Bronchial epithelial cell (primary cell): ENCODE data around the gene ACAT2. TPM values are rescaled to one million over a fixed set of nuclear protein-coding genes. Genes with fewer than 3 reads are reported as not detected.

ENCODE experiments used
- DNase-seq: peaks from one replicate; pipeline ENCODE4 v3.0.0-alpha.2; 2010; ENCODE audit warnings: low read depth
- FAIRE-seq: peaks from 2 replicates; lab custom pipeline; 2011; peaks lifted over from hg19 to GRCh38; lab: Jason Lieb, UNC
- H3K27me3 ChIP-seq: 2 replicates; pipeline ENCODE4 v1.5.1; 2011; ENCODE audit warnings: low read length; ENCODE audit not compliant: control insufficient read depth, insufficient read depth
- H3K36me3 ChIP-seq: 2 replicates; pipeline ENCODE4 v1.5.1; 2011; ENCODE audit warnings: low read length; ENCODE audit not compliant: control insufficient read depth, insufficient read depth
- H3K4me3 ChIP-seq: 2 replicates; pipeline ENCODE4 v1.5.1; 2011; ENCODE audit warnings: mild to moderate bottlenecking, low read depth, low read length, control low read depth
- CTCF ChIP-seq: IDR thresholded peaks from 2 replicates; pipeline ENCODE4 v1.5.1; 2011; ENCODE audit warnings: mild to moderate bottlenecking, moderate library complexity, low read length, control low read depth, inconsistent platforms; ENCODE audit not compliant: insufficient read depth, severe bottlenecking
- total RNA-seq: library from RNA; depleted of rRNA; stranded (reverse); fragments of >200 nt; gene quantifications from 2 replicates; pipeline ENCODE4 v1.2.1, GENCODE V29; 2014

The ACAT2 gene
- total RNA-seq, 1 donor from 2014 or later = 42.9 TPM

GRCh38 chr6:159769470-159769869, 7.6 kb downstream of the ACAT2 start:
- no peak for FAIRE-seq
- no peaks in the 10 kb centered on the region for H3K27me3 ChIP-seq
- no peak for TF ChIP-seq CTCF
- no peak for DNase-seq
- peaks cover 11% of the 10 kb centered on the region for H3K36me3 ChIP-seq
- no peak overlapping the region for H3K4me3 ChIP-seq

GRCh38 chr6:159772196-159772595, 10.4 kb downstream of the ACAT2 start:
- Histone ChIP-seq H3K36me3 (peaks cover 11% of the 10 kb centered on the region), H3K27me3 (no peaks in the 10 kb centered on the region), H3K4me3 (no peak overlapping the region)
- no peak for DNase-seq
- TF ChIP-seq CTCF = no peak
- no peak for FAIRE-seq

- no peak for TF ChIP-seq CTCF
- no peak overlapping the region for H3K4me3 ChIP-seq
- H3K27me3 ChIP-seq = no peaks in the 10 kb centered on the region
- DNase-seq (no peak), FAIRE-seq (no peak)
- peaks cover 13% of the 10 kb centered on the region for H3K36me3 ChIP-seq
Observed at GRCh38 chr6:159777240-159777904, 15.5 kb downstream of the ACAT2 start.

GRCh38 chr6:159778131-159778530, 16.3 kb downstream of the ACAT2 start:
- TF ChIP-seq CTCF = no peak
- Histone ChIP-seq H3K4me3 (no peak overlapping the region), H3K27me3 (no peaks in the 10 kb centered on the region), H3K36me3 (peaks cover 18% of the 10 kb centered on the region)
- DNase-seq (no peak), FAIRE-seq (no peak)

- Histone ChIP-seq H3K36me3 (peaks cover 20% of the 10 kb centered on the region), H3K27me3 (no peaks in the 10 kb centered on the region), H3K4me3 (no peak overlapping the region)
- no peak for TF ChIP-seq CTCF
- FAIRE-seq (no peak), DNase-seq (no peak)
Observed at GRCh38 chr6:159778542-159779103, 16.8 kb downstream of the ACAT2 start.
